Left ventricle myocardium superior (tissue), 1 donor: ENCODE measurements around the gene CBL. TPM values are rescaled to one million over a fixed set of nuclear protein-coding genes. Genes with fewer than 3 reads are reported as not detected.
A peak's percentile ranks its signal among the peaks of the same experiment; 100 is the strongest.

Experiments used
- ATAC-seq: fragments of 200-7000 bp; cut with Tn5 transposase; one replicate; pipeline ENCODE4 v1.9.1; 2020; ENCODE audit warnings: mild to moderate bottlenecking, moderate library complexity
- DNase-seq: peaks from one replicate; pipeline ENCODE4 v3.0.0-alpha.2; 2020
- intact Hi-C: fragments of 100-400 bp; cut with micrococcal nuclease; formaldehyde crosslinking; loops from one replicate; pipeline ENCODE4 v1.11.0; 2022
- total RNA-seq: library from RNA; stranded (reverse); fragmentation: NEBNext Ultra II Directional; extraction: Animal tissue kit (Norgen Biotek cat#: 25700); gene quantifications from one replicate; pipeline ENCODE4 v1.2.1, GENCODE V29; 2021
- donor health status: DM: no; HTN: yes; CAD: no; lungs with severe emphysema.

The CBL gene
- total RNA-seq, 1 donor from 2014 or later = 7.1 TPM

- ATAC-seq (no peak), DNase-seq (no peak)
- intact Hi-C loops = no loop called here
Measured at GRCh38 chr11:119337581-119338317, 131.6 kb downstream of the CBL start.

GRCh38 chr11:119338318-119338890 lies 132.3 kb downstream of the CBL start:
- ATAC-seq = peak; percentile 16
- DNase-seq = peak; percentile 71
- intact Hi-C loops = no loop called here

GRCh38 chr11:119338965-119339588 lies 132.9 kb downstream of the CBL start:
- DNase-seq (peak; percentile 56), ATAC-seq (peak; percentile 8)
- intact Hi-C loops = no loop called here

GRCh38 chr11:119339589-119340334 lies 133.6 kb downstream of the CBL start:
- DNase-seq = peak; percentile 88
- peak; percentile 78 for ATAC-seq
- intact Hi-C loops = no loop called here

- DNase-seq (peak; percentile 91), ATAC-seq (peak; percentile 65)
- intact Hi-C loops = no loop called here
Measured at GRCh38 chr11:119340335-119341221, 134.4 kb downstream of the CBL start, which contains the start of gene C1QTNF5. Gene C1QTNF5, minus strand, starts transcription at chr11:119340883. Its CDS starts 486 bp downstream, at chr11:119340397.

- intact Hi-C loops = no loop called here
- no peak for ATAC-seq
- no peak for DNase-seq
Measured at GRCh38 chr11:119341222-119342022, 135.3 kb downstream of the CBL start.

- no peak for DNase-seq
- intact Hi-C loops = no loop called here
Measured at GRCh38 chr11:119342023-119342300, 135.8 kb downstream of the CBL start.

GRCh38 chr11:119342362-119343130 lies 136.4 kb downstream of the CBL start:
- DNase-seq (no peak), ATAC-seq (no peak)
- intact Hi-C loops = no loop called here

More at GRCh38 chr11:119342023-119342300, 135.8 kb downstream of the CBL start:
- ATAC-seq = no peak

GRCh38 chr11:119343726-119344125 lies 137.6 kb downstream of the CBL start:
- intact Hi-C loops = no loop called here

GRCh38 chr11:119344291-119345010 lies 138.3 kb downstream of the CBL start:
- intact Hi-C loops = no loop called here
- ATAC-seq = no peak
- no peak for DNase-seq

More at GRCh38 chr11:119343726-119344125, 137.6 kb downstream of the CBL start:
- no peak for ATAC-seq
- no peak for DNase-seq

GRCh38 chr11:119345685-119346084 lies 139.5 kb downstream of the CBL start:
- intact Hi-C loops = no loop called here
- no peak for ATAC-seq
- no peak for DNase-seq

GRCh38 chr11:119346605-119347004 lies 140.5 kb downstream of the CBL start, which contains the start of gene MFRP:
Gene MFRP, minus strand, starts transcription at chr11:119346705. Its CDS starts 192 bp downstream, at chr11:119346513.
- no peak for ATAC-seq
- intact Hi-C loops = no loop called here
- DNase-seq = no peak

- no peak for DNase-seq
- peak; percentile 7 for ATAC-seq
- intact Hi-C loops = no loop called here
Measured at GRCh38 chr11:119347242-119347641, 141.1 kb downstream of the CBL start.

- intact Hi-C loops = no loop called here
- DNase-seq (no peak), ATAC-seq (no peak)
Measured at GRCh38 chr11:119347940-119348605, 141.9 kb downstream of the CBL start.

- DNase-seq = no peak
- no peak for ATAC-seq
- intact Hi-C loops = no loop called here
Measured at GRCh38 chr11:119350302-119350701, 144.2 kb downstream of the CBL start.

GRCh38 chr11:119351232-119351631 lies 145.1 kb downstream of the CBL start:
- DNase-seq = no peak
- no peak for ATAC-seq
- intact Hi-C loops = no loop called here
